GM23338 (cell line): ENCODE data around the gene ARL4A. TPM values are rescaled to one million over a fixed set of nuclear protein-coding genes. Genes with fewer than 3 reads are reported as not detected.

Experiments
- ATAC-seq: fragments of 200-7000 bp; cut with Tn5 transposase; 3 replicates; pipeline ENCODE4 v1.9.1; 2020
- DNase-seq: peaks from one replicate; pipeline ENCODE4 v3.0.0-alpha.2; 2015; ENCODE audit warnings: low spot score
- H2AFZ ChIP-seq: fragments of 200-600 bp; sonication (generic); 2 replicates; pipeline ENCODE4 v1.8.0; 2016; ENCODE audit warnings: antibody characterized with exemption, mild to moderate bottlenecking, moderate library complexity
- H3F3A ChIP-seq: fragments of 200-600 bp; sonication (generic); replicated peaks from 2 replicates; pipeline ENCODE4 v1.8.0; 2017; ENCODE audit warnings: antibody characterized with exemption, mixed run types, low read depth
- H3K27ac ChIP-seq: fragments of 200-600 bp; sonication (generic); 2 replicates; pipeline ENCODE4 v1.6.1; 2016; ENCODE audit warnings: low read depth
- H3K27me3 ChIP-seq: fragments of 200-600 bp; sonication (generic); 2 replicates; pipeline ENCODE4 v1.8.0; 2016; ENCODE audit warnings: mild to moderate bottlenecking, mixed run types, moderate library complexity; ENCODE audit not compliant: insufficient read depth
- H3K36me3 ChIP-seq: fragments of 200-600 bp; sonication (generic); 2 replicates; pipeline ENCODE4 v1.8.0; 2016; ENCODE audit warnings: mild to moderate bottlenecking; ENCODE audit not compliant: insufficient read depth
- H3K4me1 ChIP-seq: fragments of 200-600 bp; sonication (generic); 2 replicates; pipeline ENCODE4 v1.8.0; 2016; ENCODE audit warnings: mild to moderate bottlenecking, moderate library complexity; ENCODE audit not compliant: insufficient read depth
- H3K4me2 ChIP-seq: fragments of 200-600 bp; sonication (generic); 2 replicates; pipeline ENCODE4 v1.7.1; 2017; ENCODE audit warnings: mixed run types
- H3K4me3 ChIP-seq: fragments of 200-600 bp; sonication (generic); 2 replicates; pipeline ENCODE4 v1.6.1; 2016; ENCODE audit warnings: mixed run types
- H3K79me2 ChIP-seq: fragments of 200-600 bp; sonication (generic); replicated peaks from 2 replicates; pipeline ENCODE4 v1.8.0; 2017; ENCODE audit warnings: mild to moderate bottlenecking; ENCODE audit not compliant: insufficient read depth
- H3K9me2 ChIP-seq: fragments of 200-600 bp; sonication (generic); 2 replicates; pipeline ENCODE4 v1.8.0; 2017; ENCODE audit not compliant: insufficient read depth
- H4K20me1 ChIP-seq: fragments of 200-600 bp; sonication (generic); replicated peaks from 2 replicates; pipeline ENCODE4 v1.8.0; 2017; ENCODE audit warnings: mild to moderate bottlenecking; ENCODE audit not compliant: insufficient read depth
- H3K27ac Mint-ChIP-seq: 2 replicates; pipeline ENCODE4 v1.8.0; 2020; ENCODE audit warnings: inconsistent platforms, mild to moderate bottlenecking, moderate library complexity, mixed read lengths
- H3K27me3 Mint-ChIP-seq: 3 replicates; pipeline ENCODE4 v1.8.0; 2022; ENCODE audit warnings: low read depth, mild to moderate bottlenecking, moderate library complexity, mixed read lengths, inconsistent platforms; ENCODE audit not compliant: insufficient read depth, poor library complexity
- H3K36me3 Mint-ChIP-seq: 3 replicates; pipeline ENCODE4 v1.8.0; 2021; ENCODE audit warnings: low read depth, mild to moderate bottlenecking, inconsistent platforms, moderate library complexity, mixed read lengths
- H3K4me1 Mint-ChIP-seq: 3 replicates; pipeline ENCODE4 v1.8.0; 2020; ENCODE audit warnings: mild to moderate bottlenecking, inconsistent platforms, mixed read lengths
- H3K4me3 Mint-ChIP-seq: 3 replicates; pipeline ENCODE4 v1.8.0; 2021; ENCODE audit warnings: moderate library complexity, mild to moderate bottlenecking, inconsistent platforms, mixed read lengths
- H3K9me3 Mint-ChIP-seq: 3 replicates; pipeline ENCODE4 v1.8.0; 2020; ENCODE audit warnings: moderate library complexity, mild to moderate bottlenecking, inconsistent platforms, mixed read lengths
- CREB1 ChIP-seq: fragments of 250-450 bp; sonication (Bioruptor Pico); IDR thresholded peaks from 2 replicates; pipeline ENCODE4 v1.5.0; 2020; ENCODE audit warnings: low read depth, mild to moderate bottlenecking, moderate library complexity
- CTCF ChIP-seq, 2 experiments: fragments of 200-600 bp in 1 of 2; sonication (generic) in 1 of 2; conservative IDR thresholded peaks; 2 replicates each; pipeline versions ENCODE4 v1.5.1 to v1.6.1; 2016 to 2017; ENCODE audit warnings: antibody characterized with exemption in 2 of 2, low read depth in 2 of 2, mild to moderate bottlenecking in 2 of 2, moderate library complexity in 1 of 2
- ETS1 ChIP-seq: IDR thresholded peaks from 2 replicates; pipeline ENCODE4 v1.6.1; 2016; ENCODE audit warnings: antibody characterized with exemption
- EZH2 ChIP-seq: fragments of 200-600 bp; sonication (generic); IDR thresholded peaks from one replicate; pipeline ENCODE4 v1.8.0; 2017; ENCODE audit warnings: antibody characterized with exemption, mild to moderate bottlenecking, low read depth; ENCODE audit not compliant: unreplicated experiment
- JUNB ChIP-seq: IDR thresholded peaks from one replicate; pipeline ENCODE4 v1.6.1; 2016; ENCODE audit warnings: antibody characterized with exemption; ENCODE audit not compliant: unreplicated experiment
- NANOG ChIP-seq: IDR thresholded peaks from 2 replicates; pipeline ENCODE4 v1.6.1; 2016; ENCODE audit warnings: antibody characterized with exemption, borderline replicate concordance
- POLR2AphosphoS5 ChIP-seq: IDR thresholded peaks from 2 replicates; pipeline ENCODE4 v1.6.1; 2016; ENCODE audit warnings: antibody characterized with exemption, low read depth
- REST ChIP-seq: IDR thresholded peaks from one replicate; pipeline ENCODE4 v1.6.1; 2018; ENCODE audit warnings: antibody characterized with exemption; ENCODE audit not compliant: unreplicated experiment
- STAT1 ChIP-seq: IDR thresholded peaks from one replicate; pipeline ENCODE4 v1.6.1; 2016; ENCODE audit warnings: antibody characterized with exemption; ENCODE audit not compliant: unreplicated experiment
- ZNF114 ChIP-seq: fragments of 250-450 bp; sonication (Bioruptor Pico); IDR thresholded peaks from 2 replicates; pipeline ENCODE4 v1.5.0; 2020; ENCODE audit warnings: mild to moderate bottlenecking, moderate library complexity
- ZNF331 ChIP-seq: fragments of 250-450 bp; sonication (Bioruptor Pico); IDR thresholded peaks from 2 replicates; pipeline ENCODE4 v1.5.0; 2020; ENCODE audit warnings: low read depth, mild to moderate bottlenecking, moderate library complexity
- polyA plus RNA-seq: library from polyadenylated mRNA; unstranded; fragments of >200 nt; fragmentation: Nextera tagmentation; extraction: Ambion mirVana; gene quantifications from 2 replicates; pipeline ENCODE4 v1.2.1, GENCODE V29; 2016
- total RNA-seq: library from RNA; depleted of rRNA; stranded (reverse); fragments of >200 nt; shearing (Covaris generic); gene quantifications from 2 replicates; pipeline ENCODE4 v1.2.3, GENCODE V29; 2014

Gene ARL4A
- total and polyA plus RNA-seq, 2 experiments from 2014 or later = 48.9 to 82.5 TPM

GRCh38 chr7:12699299-12699698 is 11.9 kb downstream of the ARL4A start:
- Mint-ChIP-seq H3K4me3 (no peak overlapping the region), H3K36me3 (peaks cover 31% of the 10 kb centered on the region), H3K9me3 (peaks cover 20% of the 10 kb centered on the region), H3K27ac (no peak overlapping the region), H3K4me1 (peaks cover 5% of the 10 kb centered on the region), H3K27me3 (no peaks in the 10 kb centered on the region)
- H3K4me3 ChIP-seq = no peak overlapping the region
- H4K20me1 ChIP-seq = no peaks in the 10 kb centered on the region
- DNase-seq (no peak), ATAC-seq (no peak)
- TF ChIP-seq ZNF331 (CRISPR knock-in tag) (no peak), CTCF (conservative IDR thresholded peaks at IDR 0.05; ENCODE audit: low read depth in 2 of 2) (no peak), ZNF114 (no peak), NANOG (no peak)
- H3K27ac ChIP-seq = no peak overlapping the region
- H3K4me1 ChIP-seq = peaks cover 6% of the 10 kb centered on the region
- H3K27me3 ChIP-seq = no peaks in the 10 kb centered on the region
- no peaks in the 10 kb centered on the region for H3K36me3 ChIP-seq
- no peaks in the 10 kb centered on the region for H3K9me2 ChIP-seq
- H3K79me2 ChIP-seq = peaks cover 4% of the 10 kb centered on the region; the same call in 1 of the 2 replicates
- H2AFZ ChIP-seq = no peak overlapping the region
- no peaks in the 10 kb centered on the region for H3F3A ChIP-seq
- H3K4me2 ChIP-seq = no peak overlapping the region

- Mint-ChIP-seq H3K4me1 (peaks cover under 1% of the 10 kb centered on the region; the same call in 1 of the 3 replicates), H3K9me3 (peaks cover 20% of the 10 kb centered on the region), H3K4me3 (no peak overlapping the region), H3K27ac (no peak overlapping the region), H3K27me3 (no peaks in the 10 kb centered on the region), H3K36me3 (peaks cover 30% of the 10 kb centered on the region)
- H3K4me2 ChIP-seq = no peak overlapping the region
- H3K27me3 ChIP-seq = no peaks in the 10 kb centered on the region
- H3K27ac ChIP-seq = no peak overlapping the region
- no peaks in the 10 kb centered on the region for H3K4me1 ChIP-seq
- no peak for DNase-seq
- H2AFZ ChIP-seq = no peak overlapping the region
- no peaks in the 10 kb centered on the region for H3F3A ChIP-seq
- 0 out of 2 replicates have a peak, but pooled peaks cover 4% of the 10 kb centered on the region for H3K79me2 ChIP-seq
- H4K20me1 ChIP-seq = no peaks in the 10 kb centered on the region
- ATAC-seq = no peak
- no peaks in the 10 kb centered on the region for H3K36me3 ChIP-seq
- H3K9me2 ChIP-seq = no peaks in the 10 kb centered on the region
- H3K4me3 ChIP-seq = no peak overlapping the region
- TF ChIP-seq REST (no peak), CREB1 (CRISPR knock-in tag) (no peak), JUNB (no peak), STAT1 (no peak), ETS1 (no peak), NANOG (no peak), ZNF331 (CRISPR knock-in tag) (no peak), ZNF114 (no peak), EZH2 (no peak), POLR2AphosphoS5 (no peak), CTCF (conservative IDR thresholded peaks at IDR 0.05; ENCODE audit: low read depth in 2 of 2) (no peak)
Observed at GRCh38 chr7:12701433-12701832, 14.0 kb downstream of the ARL4A start.
